Renal cortex interstitium (tissue), 15 donors: ENCODE results near the gene KLHL36. TPM values are rescaled to one million over a fixed set of nuclear protein-coding genes. Genes with fewer than 3 reads are reported as not detected.

ENCODE experiments used
- DNase-seq, 11 donors: peaks; one replicate each; pipeline ENCODE4 v3.0.0-alpha.2; 2013; ENCODE audit warnings: low read depth in 9 of 11, low spot score in 4 of 11; ENCODE audit errors: extremely low read depth in 1 of 11
- long read RNA-seq, 16 experiments: transcript quantifications; one replicate each; lab custom pipeline, GENCODE V29; 2026
- polyA plus RNA-seq, 3 donors: library from polyadenylated mRNA; unstranded; fragments of 120-200 nt; gene quantifications; one replicate each; pipeline ENCODE4 v1.2.1, GENCODE V29; 2013; ENCODE audit not compliant: insufficient read length in 3 of 3

Gene KLHL36
- 10 to 100 TPM; 24.6 to 36.2 (median 29.2) TPM for polyA plus RNA-seq
- long read RNA-seq, donor 1, partial matches to known transcripts: 0 of 2 reads
- long read RNA-seq, donor 1, other reads (novel, unspliced or antisense): 0 of 2 reads
- long read RNA-seq, donor 2, partial matches to known transcripts: 0 of 5 reads
- long read RNA-seq, donor 2, other reads (novel, unspliced or antisense): 0 of 5 reads
- long read RNA-seq, donor 3, full-length matches to known transcripts: 6 of 6 reads
- long read RNA-seq, donor 3, partial matches to known transcripts: 0 of 6 reads
- long read RNA-seq, donor 3, other reads (novel, unspliced or antisense): 0 of 6 reads
- long read RNA-seq, donor 4, partial matches to known transcripts: 0 of 3 reads
- long read RNA-seq, donor 4, other reads (novel, unspliced or antisense): 0 of 3 reads
- long read RNA-seq, donor 5: 0 reads
- long read RNA-seq, donor 6, partial matches to known transcripts: 0 of 4 reads
- long read RNA-seq, donor 6, other reads (novel, unspliced or antisense): 0 of 4 reads
- long read RNA-seq, donor 7, full-length matches to known transcripts: 4 of 4 reads
- long read RNA-seq, donor 7, partial matches to known transcripts: 0 of 4 reads
- long read RNA-seq, donor 7, other reads (novel, unspliced or antisense): 0 of 4 reads
- long read RNA-seq, donor 8: 0 reads
- long read RNA-seq, donor 9: 0 reads
- long read RNA-seq, donor 10, transcript KLHL36-204 (5 exons, 2,173 nt): major isoform, 5 of 5 reads
- long read RNA-seq, donor 10, partial matches to known transcripts: 0 of 5 reads
- long read RNA-seq, donor 10, other reads (novel, unspliced or antisense): 0 of 5 reads
- long read RNA-seq, donor 11, full-length matches to known transcripts: 3 of 3 reads
- long read RNA-seq, donor 11, partial matches to known transcripts: 0 of 3 reads
- long read RNA-seq, donor 11, other reads (novel, unspliced or antisense): 0 of 3 reads
- long read RNA-seq, donor 12, full-length matches to known transcripts: 1 of 1 reads
- long read RNA-seq, donor 12, partial matches to known transcripts: 0 of 1 reads
- long read RNA-seq, donor 12, other reads (novel, unspliced or antisense): 0 of 1 reads
- long read RNA-seq, donor 13: 0 reads
- long read RNA-seq, donor 14, partial matches to known transcripts: 0 of 2 reads
- long read RNA-seq, donor 14, other reads (novel, unspliced or antisense): 0 of 2 reads
- long read RNA-seq, donor 15: 0 reads
- long read RNA-seq, donor 16, full-length matches to known transcripts: 14 of 24 reads
- long read RNA-seq, donor 16, partial matches to known transcripts: 10 of 24 reads
- long read RNA-seq, donor 16, other reads (novel, unspliced or antisense): 0 of 24 reads

DNA sequence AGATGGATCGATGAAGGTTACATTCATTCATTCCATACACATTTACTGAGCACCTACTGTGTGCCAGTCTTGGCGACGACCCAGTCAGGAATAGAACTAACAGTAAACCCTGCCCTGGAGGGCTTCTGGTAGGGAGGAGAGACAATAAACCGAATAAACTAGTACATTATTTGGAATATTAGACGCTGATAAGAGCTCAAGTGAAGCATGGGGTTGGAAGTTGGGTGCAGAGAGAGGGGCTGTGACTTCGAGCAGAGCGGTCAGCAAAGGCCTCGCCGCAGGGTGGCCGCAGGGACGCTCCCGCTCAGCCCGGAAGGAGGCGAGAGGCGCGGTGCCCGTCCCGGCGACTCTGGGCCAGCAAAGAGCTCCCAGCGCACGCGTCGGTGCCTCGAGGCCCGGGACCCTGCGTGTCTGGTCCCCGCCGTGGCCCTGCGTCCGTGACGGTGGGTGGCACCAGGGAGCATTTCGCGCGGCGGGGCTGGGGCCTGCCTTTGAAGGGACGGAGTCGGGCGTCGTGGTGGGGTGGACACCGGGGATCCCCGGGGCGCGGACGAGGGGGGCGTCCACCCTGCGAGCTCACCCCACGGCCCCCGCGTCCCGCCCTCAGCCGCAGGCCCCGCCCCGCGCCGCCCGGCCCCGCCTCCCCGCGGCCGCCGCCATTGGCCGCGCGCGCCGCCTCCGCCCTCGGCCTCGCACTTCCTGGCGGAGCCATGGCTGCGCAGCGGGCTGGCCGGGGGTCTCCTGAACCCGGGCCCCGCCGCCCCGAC is at the start of gene KLHL36:
TSS of gene KLHL36 (plus strand) at position 684 of the 767 bp plus-strand sequence. CDS start 2,357 bp downstream, outside the sequence.
- DNase-seq: peak in 2 of 11 donors; percentile 27 to 37

DNA sequence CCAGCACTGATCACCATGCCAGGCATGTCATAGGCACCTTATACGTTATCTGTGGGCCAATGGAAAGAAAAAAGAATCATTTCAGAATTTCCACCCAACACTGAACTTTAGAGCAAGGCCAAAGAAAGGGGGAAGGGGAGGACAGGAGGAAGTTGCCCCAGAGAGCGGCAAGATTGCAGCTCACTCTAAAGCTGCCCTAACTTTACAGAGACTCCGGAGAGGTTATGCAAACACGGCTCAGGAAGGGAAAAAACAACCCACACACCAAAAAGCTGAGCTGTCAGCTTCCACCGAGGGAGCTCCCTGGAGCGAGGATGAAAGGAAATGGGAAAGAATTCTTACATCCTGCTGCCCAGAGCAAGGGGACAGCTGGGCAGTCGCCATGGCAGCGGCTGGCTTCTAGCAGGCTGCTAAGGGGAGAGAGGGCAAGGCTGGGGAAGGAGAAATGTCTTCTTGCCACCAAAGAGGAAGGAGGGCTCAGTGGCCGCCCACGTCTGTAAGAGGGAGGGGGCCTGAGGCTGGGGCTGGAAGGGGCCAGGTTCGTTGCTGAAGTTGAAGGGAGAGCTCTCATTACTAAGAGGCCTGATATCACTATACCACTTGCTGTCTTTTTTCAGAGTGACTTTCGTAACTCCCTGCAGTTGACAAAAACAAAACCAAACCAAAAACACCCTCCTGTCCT is 48.6 kb upstream of the KLHL36 start:
- DNase-seq: peak in 2 of 11 donors; percentile 62 to 72

DNA sequence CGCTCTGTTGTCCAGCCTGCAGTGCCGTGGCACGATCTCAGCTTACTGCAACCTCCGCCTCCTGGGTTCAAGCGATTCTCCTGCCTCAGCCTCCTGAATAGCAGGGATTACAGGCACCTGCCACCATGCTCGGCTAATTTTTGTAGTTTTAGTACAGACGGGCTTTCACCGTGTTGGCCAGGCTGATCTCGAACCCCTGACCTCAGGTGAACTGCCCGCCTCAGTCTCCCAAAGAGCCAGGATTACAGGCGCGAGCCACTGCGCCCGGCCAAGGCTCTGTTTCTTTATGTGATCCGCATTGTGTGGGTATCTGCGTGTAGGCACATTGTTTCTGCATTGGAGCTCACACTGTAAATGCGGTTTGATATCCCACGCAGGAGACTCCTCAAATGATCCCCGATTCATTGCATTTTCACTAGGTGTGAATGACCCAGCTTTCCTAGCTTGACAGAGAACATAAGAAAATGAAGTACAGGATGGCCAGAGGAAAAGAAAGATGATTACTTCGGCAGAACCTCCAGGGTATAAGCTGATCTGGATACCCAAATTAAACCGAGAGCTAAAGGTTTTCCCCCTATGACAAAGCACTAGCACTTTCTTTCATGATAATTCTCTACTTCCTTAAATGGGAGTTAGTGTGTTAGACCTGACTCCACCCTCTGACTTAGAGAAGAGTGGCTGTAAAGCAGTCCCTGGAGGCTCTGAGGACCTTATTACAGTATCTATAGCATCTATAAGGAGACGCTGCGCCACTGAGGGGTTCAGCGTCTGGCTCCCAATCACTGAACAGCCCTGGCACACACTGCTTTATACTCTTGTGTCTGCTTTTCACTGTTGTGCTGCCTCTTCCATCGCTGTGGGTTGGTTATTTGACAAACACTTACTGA is 47.7 kb upstream of the KLHL36 start:
- DNase-seq: no peak

DNA sequence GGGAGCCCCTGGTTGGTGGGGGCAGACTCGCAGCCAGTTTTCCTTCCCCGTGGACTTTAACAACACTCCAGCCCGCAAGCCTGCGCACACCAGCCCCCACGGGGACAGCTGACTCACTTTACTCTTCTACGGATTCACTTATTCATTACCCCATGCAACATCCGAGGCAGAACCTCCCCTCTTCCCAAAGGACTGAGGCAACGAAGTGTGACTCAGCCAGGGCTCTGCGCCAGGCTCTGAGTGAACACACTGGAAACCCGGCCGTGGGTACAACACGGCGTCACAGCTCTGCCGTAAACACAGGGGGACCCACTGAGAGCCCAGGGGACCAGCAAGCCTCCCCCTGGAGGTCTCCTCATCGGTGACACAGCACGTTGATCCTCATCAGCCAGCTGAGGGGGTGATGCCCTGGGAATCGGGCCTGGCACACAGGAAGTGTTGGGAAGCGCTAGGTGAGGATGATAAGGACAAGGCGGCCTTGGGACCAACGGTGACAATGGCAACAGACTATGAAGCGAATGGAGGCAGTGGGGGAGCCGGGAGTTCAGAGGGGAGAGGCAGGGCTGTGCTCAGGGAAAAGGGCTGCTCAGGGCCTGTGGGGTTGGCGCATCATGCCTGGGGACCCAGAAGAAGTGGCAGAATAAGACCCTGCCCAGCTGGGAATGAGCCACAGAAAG is 45.0 kb upstream of the KLHL36 start:
- no peak for DNase-seq

DNA sequence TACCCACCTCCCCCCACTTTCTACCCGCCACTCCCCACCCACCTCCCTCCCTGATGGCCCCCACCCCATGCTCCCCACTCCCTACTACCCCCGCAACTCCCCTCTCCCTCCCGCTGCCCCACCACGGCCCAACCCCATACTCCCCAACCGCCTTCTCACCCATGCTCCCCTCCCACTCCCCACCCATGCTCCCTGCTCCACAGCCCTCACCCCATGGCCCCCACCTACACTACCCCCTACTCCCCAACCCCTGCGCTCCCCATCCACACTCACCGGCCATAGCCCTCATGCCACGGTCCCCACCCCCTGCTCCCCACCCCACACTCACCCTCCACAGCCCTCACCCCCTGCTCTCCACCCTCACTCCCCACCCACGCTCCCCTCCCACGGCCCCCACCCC is 44.4 kb upstream of the KLHL36 start:
- no peak for DNase-seq

DNA sequence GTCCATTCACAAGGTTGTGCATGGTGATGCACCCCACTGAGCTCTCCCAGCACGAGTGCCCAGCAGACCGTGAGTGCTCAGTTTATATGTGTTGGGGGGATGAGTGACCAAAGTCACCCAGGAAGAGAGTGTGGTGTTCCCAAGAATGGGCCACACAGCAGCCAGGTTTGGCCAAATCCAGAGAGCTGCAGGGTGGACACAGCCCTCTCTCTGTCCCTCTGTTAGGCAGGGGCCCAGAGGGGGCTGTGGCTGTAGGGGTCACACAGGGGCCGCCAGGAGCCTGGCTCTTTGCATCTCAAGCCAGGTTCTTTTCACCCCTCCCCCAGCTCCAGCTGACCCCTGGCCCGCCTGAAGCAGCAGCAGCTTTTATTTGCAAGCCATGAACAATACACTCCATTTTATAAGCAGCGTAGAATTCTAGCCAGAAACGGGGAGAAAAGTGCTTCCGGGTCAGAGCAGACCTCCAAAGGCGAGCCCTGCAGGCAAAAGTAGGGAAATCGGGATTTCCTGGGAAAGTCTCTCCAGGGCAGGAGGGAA is 43.8 kb upstream of the KLHL36 start:
- no peak for DNase-seq

DNA sequence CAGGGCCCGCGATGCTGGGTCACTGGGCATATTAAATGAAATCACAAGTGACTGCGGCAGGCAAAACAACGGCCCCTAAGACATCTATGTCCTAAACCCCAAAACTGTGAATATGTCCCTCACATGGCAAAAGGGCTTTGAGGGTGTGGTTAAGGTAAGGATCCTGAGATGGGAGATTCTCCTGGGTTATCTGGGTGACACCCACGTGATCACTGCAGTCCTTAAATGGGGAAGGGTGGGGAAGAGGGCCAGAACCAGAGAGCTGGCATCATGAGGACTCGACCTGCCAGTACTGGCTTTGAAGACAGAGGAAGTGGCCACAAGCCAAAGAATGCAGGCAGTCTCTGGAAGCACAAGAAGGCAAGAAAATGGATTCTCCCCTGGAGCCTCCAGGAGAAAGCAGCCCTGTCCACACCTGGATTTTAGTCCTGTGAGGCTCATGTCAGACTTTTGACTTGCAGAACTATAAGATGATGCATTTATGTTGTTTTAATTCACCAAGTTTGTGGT is 42.9 kb upstream of the KLHL36 start:
- DNase-seq: no peak

DNA sequence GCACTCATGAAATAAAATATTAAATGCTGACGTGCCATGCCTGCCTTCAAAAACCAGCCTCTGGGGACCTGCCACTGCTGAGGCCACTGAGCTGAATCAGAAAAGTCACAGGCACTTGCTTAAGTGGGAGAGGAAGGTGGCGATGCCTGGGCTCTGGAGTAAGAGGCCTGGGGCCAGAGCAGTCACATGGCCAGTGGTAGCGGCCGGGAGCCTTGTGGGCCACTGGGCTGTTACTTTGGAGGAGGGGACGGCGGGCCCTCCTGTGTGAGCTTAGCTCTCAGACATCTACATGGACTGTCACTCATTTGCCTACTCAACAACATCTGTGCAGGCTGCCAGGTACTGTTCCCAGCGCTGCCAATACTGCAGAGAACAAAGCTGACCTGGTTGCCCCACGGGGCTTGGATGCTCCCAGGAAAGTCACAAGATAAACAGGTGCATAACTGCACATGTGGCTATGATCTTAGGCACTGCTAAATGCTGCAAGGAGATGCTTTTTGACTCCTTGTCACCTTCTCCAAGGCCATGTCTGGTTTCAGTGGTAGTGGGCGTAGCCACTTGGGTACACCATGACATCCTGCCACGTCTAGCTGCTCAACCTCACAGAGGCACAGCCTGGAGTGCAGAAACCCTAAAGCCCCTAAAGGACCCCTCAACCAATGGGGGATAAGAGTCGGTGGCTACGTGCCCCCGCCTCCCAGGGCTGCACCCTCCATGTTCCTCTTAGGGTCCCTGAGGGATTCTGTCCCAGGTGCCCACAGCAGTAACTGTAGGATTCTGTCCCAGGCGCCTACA is 42.0 kb upstream of the KLHL36 start:
- DNase-seq: no peak

DNA sequence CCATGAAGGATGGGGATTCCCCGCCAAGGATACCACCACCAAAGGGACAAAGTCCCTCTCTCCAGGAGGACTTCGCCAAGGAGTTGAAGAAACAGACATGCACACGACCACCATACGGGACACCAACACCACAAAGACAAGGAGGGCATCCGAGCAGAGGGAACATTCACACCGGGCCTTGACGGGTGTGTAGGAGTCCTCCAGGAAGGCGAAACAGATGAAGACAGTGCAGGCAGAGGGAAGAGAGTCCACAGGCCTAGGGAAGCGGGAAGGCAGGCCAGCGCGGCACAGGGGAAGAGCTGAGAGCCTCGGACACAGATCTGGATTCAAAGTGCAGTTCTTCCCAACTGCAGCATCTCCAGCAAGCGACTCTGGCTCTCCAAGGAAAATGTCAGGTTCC is 41.2 kb upstream of the KLHL36 start:
- DNase-seq: no peak

DNA sequence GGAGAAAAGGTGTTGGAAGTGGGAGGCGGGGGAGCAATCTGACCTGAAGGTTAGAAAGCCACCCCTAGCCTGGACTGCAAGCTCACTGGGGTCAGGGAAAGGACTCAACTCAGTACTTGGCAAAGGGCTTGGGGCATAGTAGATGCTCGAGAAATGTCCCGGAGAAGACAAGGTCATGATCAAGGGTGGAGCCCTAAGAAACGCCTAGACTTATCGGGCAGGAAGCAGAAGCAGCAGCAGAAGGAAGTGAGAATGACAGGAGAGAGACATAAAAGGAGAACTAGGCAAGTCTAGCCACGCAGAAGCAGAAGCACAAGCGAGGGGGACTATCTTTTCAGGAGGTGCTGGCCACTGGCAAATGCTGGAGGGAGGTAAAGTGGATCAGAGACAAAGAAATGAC is 40.6 kb upstream of the KLHL36 start:
- no peak for DNase-seq

DNA sequence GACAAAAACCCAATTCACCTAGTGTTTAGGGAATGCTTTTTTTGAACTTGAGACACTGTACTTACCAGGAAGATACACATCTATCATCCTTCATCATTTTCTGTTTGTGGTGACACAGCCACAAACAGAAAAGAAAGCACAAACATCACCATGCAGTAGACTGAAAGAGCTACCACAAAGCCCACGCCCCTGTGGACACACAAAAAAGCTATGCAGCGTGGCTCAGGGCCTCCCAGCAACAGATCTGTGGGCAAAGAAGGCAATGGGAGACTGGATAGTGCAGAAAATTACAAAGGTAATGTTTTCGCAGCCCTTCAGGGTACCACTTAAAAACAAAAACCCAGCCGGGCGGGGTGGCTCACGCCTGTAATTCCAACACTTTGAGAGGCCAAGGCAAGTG is 40.0 kb upstream of the KLHL36 start:
- no peak for DNase-seq

DNA sequence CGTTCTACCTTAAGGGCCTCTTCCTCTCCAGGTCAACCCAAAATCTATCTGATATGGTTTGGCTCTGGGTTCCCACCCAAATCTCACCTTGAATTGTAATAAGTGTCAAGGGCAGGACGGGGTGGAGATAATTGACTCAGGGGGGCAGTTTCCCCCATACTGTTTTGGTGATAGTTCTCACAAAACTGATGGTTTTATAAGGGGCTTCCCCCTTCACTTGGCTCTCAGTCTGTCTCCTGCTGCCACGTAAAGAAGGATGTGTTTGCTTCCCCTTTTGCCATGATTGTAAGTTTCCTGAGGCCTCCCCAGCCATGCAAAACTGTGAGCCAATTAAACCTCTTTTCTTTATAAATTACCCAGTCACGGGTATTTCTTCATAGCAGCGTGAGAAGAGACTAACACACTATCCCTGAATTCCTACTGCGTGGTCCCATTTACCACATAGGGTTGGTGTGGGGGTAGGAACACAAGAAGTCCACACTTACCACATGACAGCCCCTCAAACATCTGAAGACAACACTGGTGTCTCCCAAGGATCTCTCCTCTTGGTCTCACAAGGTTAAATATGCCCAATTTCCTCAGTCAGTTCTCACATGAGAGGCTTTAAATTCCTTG is 38.6 kb upstream of the KLHL36 start:
- no peak for DNase-seq

DNA sequence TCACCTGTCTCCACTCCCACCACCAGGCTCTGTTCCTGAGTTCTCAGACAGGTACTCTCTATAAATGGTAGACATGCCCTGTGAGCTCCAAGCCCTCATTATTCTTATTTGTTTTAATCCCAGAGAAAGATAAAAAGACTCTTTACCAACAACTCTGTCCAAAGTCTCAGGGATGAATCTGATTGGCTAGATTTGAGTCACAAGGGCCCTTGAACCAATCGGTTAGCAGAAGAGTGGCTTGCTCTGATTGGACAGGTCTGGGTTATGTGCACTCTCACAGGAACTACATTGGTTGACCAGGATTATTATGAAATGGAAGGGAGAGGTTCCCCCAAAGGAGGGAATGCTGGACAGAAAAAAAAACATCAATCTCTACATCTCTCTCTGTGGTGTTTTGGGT is 37.9 kb upstream of the KLHL36 start:
- DNase-seq: no peak

DNA sequence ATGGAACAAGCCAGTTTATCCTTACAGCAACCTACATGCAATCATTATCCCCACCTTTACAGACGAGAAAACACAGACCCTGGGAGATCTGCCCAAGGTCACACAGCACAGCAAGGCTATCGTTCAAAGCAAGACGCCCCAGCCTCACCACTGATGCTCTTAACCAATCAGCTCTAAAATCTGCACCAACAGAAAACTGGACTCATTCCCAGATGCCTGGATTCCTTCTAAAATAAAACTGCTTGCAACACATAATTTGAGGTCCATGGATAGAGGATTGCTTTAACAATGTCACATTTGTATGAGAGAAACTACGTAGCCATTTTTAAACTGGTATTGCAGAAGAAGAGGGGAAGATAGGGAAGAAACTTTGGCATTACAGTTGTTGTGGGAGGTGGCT is 37.3 kb upstream of the KLHL36 start:
- DNase-seq: no peak

DNA sequence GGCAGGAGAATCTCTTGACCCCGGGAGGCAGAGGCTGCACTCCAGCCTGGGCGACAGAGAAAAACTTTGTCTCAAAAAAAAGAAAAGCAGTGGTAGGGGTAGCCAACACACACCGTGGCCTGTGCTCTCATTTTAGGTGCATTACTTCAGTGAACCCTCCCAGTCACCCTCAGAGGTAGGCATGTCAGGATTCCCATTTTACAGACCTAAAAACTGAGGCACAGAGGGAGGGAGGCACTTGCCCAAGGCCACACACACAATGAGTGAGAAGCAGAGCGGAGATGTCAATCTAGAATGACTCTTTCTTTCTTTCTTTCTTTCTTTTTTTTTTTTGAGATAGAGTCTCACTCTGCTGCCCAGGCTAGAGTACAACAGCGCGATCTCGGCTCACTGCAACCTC is 35.6 kb upstream of the KLHL36 start:
- no peak for DNase-seq
